ENCODE data around the gene DIS3. TPM values are rescaled to one million over a fixed set of nuclear protein-coding genes. Genes with fewer than 3 reads are reported as not detected.

The DIS3 gene
- total and polyA plus RNA-seq, 2 of the 4 experiments (the other 2 are of a cell fraction) = 19.3 to 33.3 TPM

DNA sequence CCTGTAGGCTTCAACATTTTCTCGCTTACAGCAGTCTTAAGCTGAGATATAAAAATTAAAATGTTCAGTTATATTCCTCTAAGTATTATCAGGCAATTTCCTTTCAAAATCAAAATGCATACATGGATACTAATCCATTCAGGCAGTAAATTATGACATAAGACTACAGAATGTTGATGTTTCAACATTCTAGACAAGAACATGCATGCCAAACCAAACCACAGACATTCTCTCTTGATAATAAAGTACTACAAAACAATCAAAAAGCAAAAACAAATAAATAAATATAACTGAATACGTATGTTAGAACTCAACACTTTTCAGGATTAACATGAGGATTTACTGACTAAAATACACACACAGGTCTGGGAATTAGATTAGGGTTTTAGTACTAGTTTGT, 7.7 kb downstream of the DIS3 start:
- no peak overlapping the region for H3K4me2 ChIP-seq (ENCODE audit: low read depth, low read length)
- H3K23ac ChIP-seq (ENCODE audit: low read depth, low read length) = no peak overlapping the region
- H3K27me3 ChIP-seq (ENCODE audit: control insufficient read depth, insufficient read depth, low read length) = no peaks in the 10 kb centered on the region
- TF ChIP-seq RAD21 (IDR thresholded peaks at IDR 0.05; ENCODE audit: low read length) = no peak
- no peak for TF ChIP-seq CEBPB (IDR thresholded peaks at IDR 0.05; ENCODE audit: low read depth, low read length)
- TF ChIP-seq, protein P1, sequence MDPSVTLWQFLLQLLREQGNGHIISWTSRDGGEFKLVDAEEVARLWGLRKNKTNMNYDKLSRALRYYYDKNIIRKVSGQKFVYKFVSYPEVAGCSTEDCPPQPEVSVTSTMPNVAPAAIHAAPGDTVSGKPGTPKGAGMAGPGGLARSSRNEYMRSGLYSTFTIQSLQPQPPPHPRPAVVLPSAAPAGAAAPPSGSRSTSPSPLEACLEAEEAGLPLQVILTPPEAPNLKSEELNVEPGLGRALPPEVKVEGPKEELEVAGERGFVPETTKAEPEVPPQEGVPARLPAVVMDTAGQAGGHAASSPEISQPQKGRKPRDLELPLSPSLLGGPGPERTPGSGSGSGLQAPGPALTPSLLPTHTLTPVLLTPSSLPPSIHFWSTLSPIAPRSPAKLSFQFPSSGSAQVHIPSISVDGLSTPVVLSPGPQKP (IDR thresholded peaks at IDR 0.05; ENCODE audit: borderline replicate concordance, low read depth, low read length) = no peak
- no peak for TF ChIP-seq CHD1 (IDR thresholded peaks at IDR 0.05; ENCODE audit: low read depth, low read length)
- TF ChIP-seq MXI1 (IDR thresholded peaks at IDR 0.05; ENCODE audit: borderline replicate concordance, low read depth, low read length) = no peak
- no peak for TF ChIP-seq MAZ (IDR thresholded peaks at IDR 0.05; ENCODE audit: borderline replicate concordance, low read depth, low read length)
- no peak for TF ChIP-seq MAFK (IDR thresholded peaks at IDR 0.05; ENCODE audit: low read depth, low read length)
- no peak for TF ChIP-seq BHLHE40 (IDR thresholded peaks at IDR 0.05; ENCODE audit: low read depth, low read length)
- no peak for TF ChIP-seq FOS (IDR thresholded peaks at IDR 0.05; ENCODE audit: low read depth, low read length)
- H3K4me1 ChIP-seq (ENCODE audit: control insufficient read depth, insufficient read depth, low read length) = no peaks in the 10 kb centered on the region
- H3K18ac ChIP-seq (ENCODE audit: low read depth, low read length) = no peak overlapping the region
- no CpG with 5 or more reads among the region's 2 CpGs for WGBS, 2 experiments (ENCODE audit: extremely low coverage in 2 of 2, insufficient read length in 1 of 2)
- BruUV-seq (replicated peaks) = no TSS peak
- no peak overlapping the region for H2BK120ac ChIP-seq (ENCODE audit: low read depth, low read length)
- H4K5ac ChIP-seq (ENCODE audit: low read depth, low read length) = no peak overlapping the region
- H2AFZ ChIP-seq (replicated peaks; ENCODE audit: low read length, poor library complexity) = no peak overlapping the region
- H3K36me3 ChIP-seq (ENCODE audit: control insufficient read depth, insufficient read depth, low read length) = peaks cover 44% of the 10 kb centered on the region
- H3K79me1 ChIP-seq (ENCODE audit: low read depth in 1 of 2, low read length in 2 of 2) = peaks cover 6 to 13% of the 10 kb centered on the region in 2 experiments
- no peak overlapping the region for H2AK9ac ChIP-seq (replicated peaks; ENCODE audit: low read depth, low read length, poor library complexity)
- no peak overlapping the region for H2BK20ac ChIP-seq (ENCODE audit: low read depth, low read length)
- H3K56ac ChIP-seq (ENCODE audit: extremely low read depth, insufficient read depth, low read length) = no peak overlapping the region
- no peak overlapping the region for H3K9ac ChIP-seq (ENCODE audit: low read depth, low read length)
- H4K91ac ChIP-seq (ENCODE audit: insufficient read depth, low read depth, low read length) = no peak overlapping the region
- H2AK5ac ChIP-seq (ENCODE audit: low read depth, low read length) = no peak overlapping the region
- no peak overlapping the region for H3K27ac ChIP-seq (ENCODE audit: insufficient read depth, low read length)
- intact Hi-C loops (cut with micrococcal nuclease) (loop anchor here (2.0 kb wide), 1 partner anchor 13 kb away; no protein-coding TSS in a partner anchor), dilution Hi-C loops (cut with HindIII; ENCODE audit: low sequenced_read_pairs, unreplicated experiment) (no loop called here), in situ Hi-C loops (cut with MboI; ENCODE audit: low sequenced_read_pairs) (no loop called here)
- DNase-seq (no peak), ATAC-seq (ENCODE audit: low read depth) (no peak; the same call in 1 of the 2 replicates)
- no peak overlapping the region for H3K14ac ChIP-seq (replicated peaks; ENCODE audit: low read depth, low read length)
- peaks cover 1% of the 10 kb centered on the region; the same call in 1 of the 2 replicates for H3K9me1 ChIP-seq (ENCODE audit: insufficient read depth, low read length)
- CTCF ChIA-PET = no interaction called here
- no peak overlapping the region for H4K8ac ChIP-seq (ENCODE audit: low read depth in 2 of 2, low read length in 2 of 2)
- H4K20me1 ChIP-seq (ENCODE audit: insufficient read depth, low read length) = 0 out of 2 replicates have a peak, but pooled peaks cover 2% of the 10 kb centered on the region
- POLR2A ChIA-PET (ENCODE audit: unreplicated experiment) = no interaction called here
- no peak overlapping the region for H3K4me3 ChIP-seq (ENCODE audit: insufficient read depth, low read depth, low read length)
- H3K4ac ChIP-seq (ENCODE audit: low read depth, low read length) = no peak overlapping the region
- no peak overlapping the region for H2BK5ac ChIP-seq (ENCODE audit: low read depth, low read length, poor library complexity, severe bottlenecking)
- H2BK15ac ChIP-seq (ENCODE audit: low read depth, low read length) = no peak overlapping the region
- no peaks in the 10 kb centered on the region for H3K9me3 ChIP-seq (ENCODE audit: control insufficient read depth, insufficient read depth, low read length)
